ENCODE data around the gene RER1.

RER1 gene

DNA sequence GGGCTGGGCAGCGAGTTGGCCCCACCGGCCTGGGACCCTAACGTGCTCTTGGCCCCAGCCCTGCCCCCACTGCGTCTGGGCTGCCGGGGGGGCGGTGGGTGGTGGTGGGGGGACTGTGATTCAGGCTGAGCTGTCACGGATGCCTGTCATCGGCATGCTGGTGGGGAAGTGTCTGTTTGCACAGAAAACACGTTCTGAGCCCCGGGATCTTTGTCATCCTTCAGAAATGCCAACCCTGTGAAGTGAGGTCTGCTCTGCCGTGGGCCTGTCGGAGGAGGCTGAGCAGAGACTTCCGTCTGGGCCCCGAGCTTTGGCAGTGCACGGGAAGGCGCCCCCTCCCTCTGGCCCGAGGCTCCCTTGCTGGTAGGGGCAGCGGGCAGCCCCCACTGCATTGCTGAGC, 60.1 kb downstream of the RER1 start:
- H3K27me3 ChIP-seq (ENCODE audit: control insufficient read depth in 5 of 5, insufficient read depth in 4 of 5, low read length in 5 of 5), result peaks cover 24 to 54% (median 38%) of the 10 kb centered on the region in 5 donors
- no peaks in the 10 kb centered on the region for H3K9me3 ChIP-seq (ENCODE audit: control insufficient read depth in 5 of 5, low read length in 5 of 5)
- no peaks in the 10 kb centered on the region for H3K36me3 ChIP-seq (ENCODE audit: control insufficient read depth in 5 of 5, insufficient read depth in 5 of 5, low read length in 5 of 5)
- no peaks in the 10 kb centered on the region for H3K4me1 ChIP-seq (ENCODE audit: control insufficient read depth in 5 of 5, insufficient read depth in 5 of 5, low read length in 5 of 5)
- no peak overlapping the region for H3K4me3 ChIP-seq (ENCODE audit: low read depth in 1 of 5, low read length in 5 of 5)
- H3K9ac ChIP-seq (ENCODE audit: low read length in 5 of 5), result no peak overlapping the region
- no peak overlapping the region for H3K27ac ChIP-seq (ENCODE audit: low read depth, low read length)

DNA sequence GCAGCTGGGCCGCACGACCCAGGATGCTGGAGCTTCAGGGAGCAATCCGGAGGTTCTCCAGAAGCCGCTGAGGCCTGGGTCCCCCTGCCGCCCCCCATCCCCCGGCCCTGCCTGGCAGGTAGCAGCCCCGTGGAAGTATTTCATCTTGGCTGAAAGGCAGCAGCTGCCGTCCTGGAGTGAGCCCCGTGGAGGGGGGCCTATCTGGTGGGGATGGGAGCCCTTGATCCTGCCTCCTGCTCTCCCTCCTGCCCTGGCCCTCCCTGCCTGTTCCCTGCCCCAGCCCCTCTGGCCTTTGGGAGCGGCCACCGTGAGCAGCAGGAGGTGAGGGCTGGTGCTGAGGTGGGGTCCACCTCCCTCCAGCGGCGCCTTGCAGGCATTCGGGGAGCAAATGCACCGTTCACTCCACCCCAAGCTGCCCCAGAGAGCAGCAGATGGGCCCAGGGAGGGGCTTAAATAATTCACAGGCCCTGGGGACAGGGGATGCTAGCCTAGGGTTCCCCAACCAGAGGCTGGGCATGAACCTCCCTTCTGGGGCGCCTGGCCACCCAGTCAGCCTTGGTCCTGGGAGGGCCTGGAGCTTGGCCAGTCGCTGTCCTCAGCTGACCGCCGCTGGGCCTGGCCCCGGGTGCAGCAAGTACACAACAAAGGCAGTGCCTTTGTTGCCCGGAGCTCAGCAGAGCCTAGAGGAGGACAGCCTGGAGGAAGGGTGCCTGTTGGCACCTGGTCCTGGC, 60.7 kb downstream of the RER1 start:
- Histone ChIP-seq H3K27me3 (ENCODE audit: control insufficient read depth in 5 of 5, insufficient read depth in 4 of 5, low read length in 5 of 5) (peaks cover 24 to 49% (median 40%) of the 10 kb centered on the region in 5 donors), H3K27ac (ENCODE audit: low read depth, low read length) (no peak overlapping the region), H3K4me1 (ENCODE audit: control insufficient read depth in 5 of 5, insufficient read depth in 5 of 5, low read length in 5 of 5) (no peaks in the 10 kb centered on the region), H3K9me3 (ENCODE audit: control insufficient read depth in 5 of 5, low read length in 5 of 5) (no peaks in the 10 kb centered on the region), H3K36me3 (ENCODE audit: control insufficient read depth in 5 of 5, insufficient read depth in 5 of 5, low read length in 5 of 5) (no peaks in the 10 kb centered on the region), H3K4me3 (ENCODE audit: low read depth in 1 of 5, low read length in 5 of 5) (no peak overlapping the region), H3K9ac (ENCODE audit: low read length in 5 of 5) (no peak overlapping the region)

DNA sequence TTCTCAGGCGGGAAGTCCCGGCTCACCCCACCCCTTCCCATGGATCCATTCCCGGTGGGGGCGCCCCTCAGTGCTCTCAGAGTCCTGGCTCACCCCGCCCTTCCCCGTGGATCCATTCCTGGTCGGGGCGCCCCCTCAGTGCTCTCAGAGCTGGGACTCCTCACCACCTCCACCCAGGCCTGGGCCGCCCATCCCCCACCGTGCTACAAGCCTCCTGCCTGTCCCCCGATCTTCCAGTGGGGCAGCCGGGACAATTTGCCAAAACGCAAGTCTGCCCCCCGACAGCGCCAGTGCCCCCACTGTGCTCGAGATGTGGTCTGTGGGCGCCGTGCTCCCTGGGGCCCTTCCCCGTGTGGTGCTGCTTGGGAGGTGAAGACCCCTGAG, 61.3 kb downstream of the RER1 start:
- Histone ChIP-seq H3K36me3 (ENCODE audit: control insufficient read depth in 5 of 5, insufficient read depth in 5 of 5, low read length in 5 of 5) (no peaks in the 10 kb centered on the region), H3K4me1 (ENCODE audit: control insufficient read depth in 5 of 5, insufficient read depth in 5 of 5, low read length in 5 of 5) (peaks cover 0 to 5% (median 2%) of the 10 kb centered on the region in 5 donors), H3K27ac (ENCODE audit: low read depth, low read length) (no peak overlapping the region), H3K9me3 (ENCODE audit: control insufficient read depth in 5 of 5, low read length in 5 of 5) (no peaks in the 10 kb centered on the region), H3K9ac (ENCODE audit: low read length in 5 of 5) (no peak overlapping the region), H3K27me3 (ENCODE audit: control insufficient read depth in 5 of 5, insufficient read depth in 4 of 5, low read length in 5 of 5) (peaks cover 24 to 46% (median 34%) of the 10 kb centered on the region in 5 donors), H3K4me3 (ENCODE audit: low read depth in 1 of 5, low read length in 5 of 5) (no peak overlapping the region)

DNA sequence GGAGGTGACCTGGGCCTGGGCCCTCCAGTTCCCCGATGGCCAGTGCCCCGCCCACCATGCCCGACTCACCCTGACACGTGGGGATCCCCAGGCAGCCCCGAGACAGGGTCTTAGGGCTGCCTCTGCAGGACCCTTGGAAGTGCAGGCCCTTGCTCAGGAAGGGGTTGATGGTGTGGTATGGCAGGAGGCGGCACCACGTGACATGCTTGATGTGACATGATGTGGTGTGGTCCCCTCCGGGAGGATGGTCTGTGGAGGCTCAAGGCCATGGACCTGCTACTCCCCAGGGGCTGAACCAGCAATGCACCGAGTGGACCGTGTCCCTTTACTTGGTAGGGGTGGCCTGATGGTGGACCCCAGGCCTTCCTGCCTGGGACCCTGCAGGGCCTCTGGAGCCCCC, 62.6 kb downstream of the RER1 start:
- H3K9ac ChIP-seq (ENCODE audit: low read length in 5 of 5), result no peak overlapping the region
- H3K27me3 ChIP-seq (ENCODE audit: control insufficient read depth in 5 of 5, insufficient read depth in 4 of 5, low read length in 5 of 5), result peaks cover 20 to 44% (median 30%) of the 10 kb centered on the region in 5 donors
- H3K4me1 ChIP-seq (ENCODE audit: control insufficient read depth in 5 of 5, insufficient read depth in 5 of 5, low read length in 5 of 5), result peaks cover 0 to 18% (median 15%) of the 10 kb centered on the region in 5 donors
- no peaks in the 10 kb centered on the region for H3K9me3 ChIP-seq (ENCODE audit: control insufficient read depth in 5 of 5, low read length in 5 of 5)
- H3K4me3 ChIP-seq (ENCODE audit: low read depth in 1 of 5, low read length in 5 of 5), result no peak overlapping the region
- no peaks in the 10 kb centered on the region for H3K36me3 ChIP-seq (ENCODE audit: control insufficient read depth in 5 of 5, insufficient read depth in 5 of 5, low read length in 5 of 5)
- no peak overlapping the region for H3K27ac ChIP-seq (ENCODE audit: low read depth, low read length)

Data from subcutaneous abdominal adipose tissue (tissue), 5 donors.